ENCODE measurements around the gene GRSF1. TPM values are rescaled to one million over a fixed set of nuclear protein-coding genes. Genes with fewer than 3 reads are reported as not detected.

Gene GRSF1
- total RNA-seq, 1 experiment from 2014 or later = 63.2 TPM

DNA sequence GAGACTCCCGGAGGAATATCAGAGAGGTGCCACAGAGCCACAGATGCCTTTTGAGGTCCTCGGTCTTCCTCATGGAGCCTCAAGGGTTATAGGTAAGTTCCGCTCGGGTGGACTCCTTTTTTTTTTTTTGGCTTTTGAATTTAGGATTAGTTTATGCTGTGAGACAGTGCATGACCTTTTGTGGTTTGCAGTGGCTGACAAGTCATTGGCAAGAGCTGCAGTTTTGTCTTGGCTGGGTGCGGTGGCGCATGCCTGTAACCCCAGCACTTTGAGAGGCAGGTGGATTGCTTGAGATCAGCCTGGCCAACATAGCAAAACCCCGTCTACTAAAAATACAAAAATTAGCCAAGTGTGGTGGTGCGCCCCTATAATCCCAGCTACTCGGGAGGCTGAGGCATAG, 4.5 kb upstream of the GRSF1 start:
- no peaks in the 10 kb centered on the region for H3K9me3 ChIP-seq (ENCODE audit: low read depth, low read length, poor library complexity, severe bottlenecking)
- DNase-seq (ENCODE audit: low spot score) = no peak
- BruUV-seq (replicated peaks) = no TSS peak
- ChIA-PET CTCF (no interaction called here), POLR2A (ENCODE audit: low non-redundant PET) (no interaction called here)
- no peaks in the 10 kb centered on the region for H3K36me3 ChIP-seq (ENCODE audit: insufficient read depth, low read length, poor library complexity, severe bottlenecking)
- H3K4me3 ChIP-seq (ENCODE audit: low read depth, low read length, poor library complexity, severe bottlenecking) = no peak overlapping the region
- H3K4me1 ChIP-seq (ENCODE audit: insufficient read depth, low read length, poor library complexity, severe bottlenecking) = no peaks in the 10 kb centered on the region
- intact Hi-C loops (cut with micrococcal nuclease; ENCODE audit: unreplicated experiment) = no loop called here
- H3K27me3 ChIP-seq (replicated peaks; ENCODE audit: insufficient read depth, low read depth, low read length, poor library complexity) = no peaks in the 10 kb centered on the region
- TF ChIP-seq, protein P1, sequence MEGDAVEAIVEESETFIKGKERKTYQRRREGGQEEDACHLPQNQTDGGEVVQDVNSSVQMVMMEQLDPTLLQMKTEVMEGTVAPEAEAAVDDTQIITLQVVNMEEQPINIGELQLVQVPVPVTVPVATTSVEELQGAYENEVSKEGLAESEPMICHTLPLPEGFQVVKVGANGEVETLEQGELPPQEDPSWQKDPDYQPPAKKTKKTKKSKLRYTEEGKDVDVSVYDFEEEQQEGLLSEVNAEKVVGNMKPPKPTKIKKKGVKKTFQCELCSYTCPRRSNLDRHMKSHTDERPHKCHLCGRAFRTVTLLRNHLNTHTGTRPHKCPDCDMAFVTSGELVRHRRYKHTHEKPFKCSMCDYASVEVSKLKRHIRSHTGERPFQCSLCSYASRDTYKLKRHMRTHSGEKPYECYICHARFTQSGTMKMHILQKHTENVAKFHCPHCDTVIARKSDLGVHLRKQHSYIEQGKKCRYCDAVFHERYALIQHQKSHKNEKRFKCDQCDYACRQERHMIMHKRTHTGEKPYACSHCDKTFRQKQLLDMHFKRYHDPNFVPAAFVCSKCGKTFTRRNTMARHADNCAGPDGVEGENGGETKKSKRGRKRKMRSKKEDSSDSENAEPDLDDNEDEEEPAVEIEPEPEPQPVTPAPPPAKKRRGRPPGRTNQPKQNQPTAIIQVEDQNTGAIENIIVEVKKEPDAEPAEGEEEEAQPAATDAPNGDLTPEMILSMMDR (conservative IDR thresholded peaks at IDR 0.05; ENCODE audit: low read depth, low read length) = no peak
- TF ChIP-seq EZH2 (IDR thresholded peaks at IDR 0.05; ENCODE audit: borderline replicate concordance, low read depth, low read length, poor library complexity, severe bottlenecking) = no peak
- H3K27ac ChIP-seq (ENCODE audit: low read depth, low read length, poor library complexity, severe bottlenecking) = no peak overlapping the region

DNA sequence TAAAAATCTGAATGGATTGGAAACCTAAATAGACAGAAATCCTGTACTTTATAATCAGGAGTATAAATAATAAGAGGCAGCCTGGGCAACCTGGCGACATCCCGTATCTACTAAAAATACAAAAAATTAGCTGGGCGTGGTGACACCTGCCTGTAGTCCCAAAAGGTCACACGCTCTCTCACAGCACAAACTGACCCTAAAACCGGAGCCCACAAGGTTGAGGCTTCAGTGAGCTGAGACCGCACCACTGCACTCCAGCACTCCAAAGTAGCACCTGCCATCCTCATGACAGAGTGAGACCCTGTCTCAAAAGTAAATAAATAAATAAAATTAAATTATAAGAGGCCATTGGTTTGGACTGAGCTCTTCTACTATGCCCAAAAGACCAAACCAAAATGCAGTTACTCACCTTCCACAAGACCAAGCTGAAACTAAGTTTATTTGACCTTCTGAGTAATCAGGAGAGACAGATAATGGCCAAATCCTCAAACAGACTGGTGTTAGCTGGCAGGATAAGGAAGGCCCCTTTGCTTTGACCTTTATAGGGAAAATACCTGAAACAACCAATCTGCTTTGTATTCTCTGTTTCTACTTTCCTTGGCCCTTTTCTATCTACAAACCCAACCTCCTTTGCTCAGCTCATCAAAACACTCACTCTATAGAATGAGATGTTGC, 3.2 kb upstream of the GRSF1 start:
- no peaks in the 10 kb centered on the region for H3K9me3 ChIP-seq (ENCODE audit: low read depth, low read length, poor library complexity, severe bottlenecking)
- CTCF ChIA-PET = no interaction called here
- H3K4me3 ChIP-seq (ENCODE audit: low read depth, low read length, poor library complexity, severe bottlenecking) = no peak overlapping the region
- H3K27me3 ChIP-seq (replicated peaks; ENCODE audit: insufficient read depth, low read depth, low read length, poor library complexity) = no peaks in the 10 kb centered on the region
- intact Hi-C loops (cut with micrococcal nuclease; ENCODE audit: unreplicated experiment) = no loop called here
- TF ChIP-seq, protein P1 (conservative IDR thresholded peaks at IDR 0.05; ENCODE audit: low read depth, low read length) = no peak
- no peak for TF ChIP-seq EZH2 (IDR thresholded peaks at IDR 0.05; ENCODE audit: borderline replicate concordance, low read depth, low read length, poor library complexity, severe bottlenecking)
- no peak overlapping the region for H3K27ac ChIP-seq (ENCODE audit: low read depth, low read length, poor library complexity, severe bottlenecking)
- H3K4me1 ChIP-seq (ENCODE audit: insufficient read depth, low read length, poor library complexity, severe bottlenecking) = no peaks in the 10 kb centered on the region
- DNase-seq (ENCODE audit: low spot score) = no peak
- no peaks in the 10 kb centered on the region for H3K36me3 ChIP-seq (ENCODE audit: insufficient read depth, low read length, poor library complexity, severe bottlenecking)
- POLR2A ChIA-PET (ENCODE audit: low non-redundant PET) = no interaction called here
- BruUV-seq (replicated peaks) = no TSS peak

DNA sequence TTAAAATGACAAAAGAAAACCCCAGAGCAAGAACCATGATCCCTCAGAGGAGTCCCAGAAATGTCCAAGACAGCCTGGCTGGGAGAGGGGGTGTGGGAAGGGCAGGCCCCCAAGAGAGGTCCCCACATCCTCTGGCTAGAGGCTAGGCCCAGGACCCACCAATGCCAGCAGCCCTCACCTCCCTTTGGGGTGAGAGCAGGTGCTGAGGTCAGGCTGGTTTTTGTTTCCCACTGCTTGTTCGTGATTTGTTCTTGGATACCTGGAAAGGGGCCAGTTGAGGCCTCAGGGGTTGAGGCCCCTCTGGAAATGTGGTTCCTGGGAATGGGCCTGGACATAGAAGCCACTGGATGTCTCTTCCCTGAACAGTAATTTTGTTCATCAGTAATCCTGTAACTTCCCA, 2.3 kb upstream of the GRSF1 start:
- DNase-seq (ENCODE audit: low spot score) = no peak
- ChIA-PET CTCF (no interaction called here), POLR2A (ENCODE audit: low non-redundant PET) (no interaction called here)
- H3K4me3 ChIP-seq (ENCODE audit: low read depth, low read length, poor library complexity, severe bottlenecking) = no peak overlapping the region
- no peak for TF ChIP-seq EZH2 (IDR thresholded peaks at IDR 0.05; ENCODE audit: borderline replicate concordance, low read depth, low read length, poor library complexity, severe bottlenecking)
- TF ChIP-seq, protein P1 (conservative IDR thresholded peaks at IDR 0.05; ENCODE audit: low read depth, low read length) = no peak
- no peaks in the 10 kb centered on the region for H3K27me3 ChIP-seq (replicated peaks; ENCODE audit: insufficient read depth, low read depth, low read length, poor library complexity)
- H3K36me3 ChIP-seq (ENCODE audit: insufficient read depth, low read length, poor library complexity, severe bottlenecking) = no peaks in the 10 kb centered on the region
- H3K9me3 ChIP-seq (ENCODE audit: low read depth, low read length, poor library complexity, severe bottlenecking) = no peaks in the 10 kb centered on the region
- H3K27ac ChIP-seq (ENCODE audit: low read depth, low read length, poor library complexity, severe bottlenecking) = no peak overlapping the region
- no TSS peak for BruUV-seq (replicated peaks)
- H3K4me1 ChIP-seq (ENCODE audit: insufficient read depth, low read length, poor library complexity, severe bottlenecking) = no peaks in the 10 kb centered on the region
- intact Hi-C loops (cut with micrococcal nuclease; ENCODE audit: unreplicated experiment) = no loop called here
